HepG2 (cell line): ENCODE results near the gene PPP4C. TPM values are rescaled to one million over a fixed set of nuclear protein-coding genes. Genes with fewer than 3 reads are reported as not detected.

Experiments
- ASH2L ChIP-seq: fragments of 300-600, 200-600 bp; sonication (generic); IDR thresholded peaks from 2 replicates; pipeline ENCODE4 v1.7.0; 2017; ENCODE audit warnings: low read depth, mild to moderate bottlenecking, moderate library complexity, mixed read lengths, low read length; ENCODE audit not compliant: insufficient read length
- CCDC6 ChIP-seq: sonication (generic); formaldehyde crosslinking; IDR thresholded peaks from 2 replicates; pipeline ENCODE4 v1.8.1; 2022; ENCODE audit warnings: mild to moderate bottlenecking, missing genetic modification reagents, moderate library complexity
- CREBL2 ChIP-seq: sonication (generic); formaldehyde crosslinking; IDR thresholded peaks from 2 replicates; pipeline ENCODE4 v1.8.1; 2023; ENCODE audit warnings: missing genetic modification reagents, mild to moderate bottlenecking, borderline replicate concordance
- HNRNPLL ChIP-seq: fragments of 200-400 bp; formaldehyde crosslinking; IDR thresholded peaks from 2 replicates; pipeline ENCODE4 v1.6.1; 2017; ENCODE audit warnings: mild to moderate bottlenecking, low read depth, low read length; ENCODE audit not compliant: poor library complexity, severe bottlenecking
- MAFF ChIP-seq: IDR thresholded peaks from 2 replicates; pipeline ENCODE4 v1.6.1; 2011; ENCODE audit warnings: low read depth, low read length, improper control_type of control experiment
- MIER2 ChIP-seq: IDR thresholded peaks from 2 replicates; pipeline ENCODE4 v1.6.1; 2016; ENCODE audit warnings: missing biosample characterization, missing genetic modification reagents
- RCOR2 ChIP-seq: IDR thresholded peaks from 2 replicates; pipeline ENCODE4 v1.6.1; 2016; ENCODE audit warnings: missing biosample characterization, missing genetic modification reagents
- SIN3B ChIP-seq: fragments of 150-350 bp; IDR thresholded peaks from 2 replicates; pipeline ENCODE4 v1.6.1; 2014; ENCODE audit warnings: low read length
- SP1 ChIP-seq, 2 experiments: fragments of 450-650 bp in 1 of 2; sonication (generic) in 1 of 2; formaldehyde crosslinking in 1 of 2; IDR thresholded peaks; 2 replicates each; pipeline versions ENCODE4 v1.4.0 to v1.6.1; 2016 to 2020; ENCODE audit warnings: missing genetic modification reagents in 1 of 2
- TARDBP ChIP-seq: sonication (generic); formaldehyde crosslinking; IDR thresholded peaks from 2 replicates; pipeline ENCODE4 v1.8.0; 2022; ENCODE audit warnings: mild to moderate bottlenecking, missing genetic modification reagents
- TCF7 ChIP-seq: sonication (generic); IDR thresholded peaks from 2 replicates; pipeline ENCODE4 v1.6.1; 2016; ENCODE audit warnings: antibody characterized with exemption, low read depth
- TFDP2 ChIP-seq: sonication (generic); formaldehyde crosslinking; IDR thresholded peaks from 2 replicates; pipeline ENCODE4 v1.4.0; 2020; ENCODE audit warnings: missing genetic modification reagents
- THRA ChIP-seq: sonication (generic); formaldehyde crosslinking; IDR thresholded peaks from 2 replicates; pipeline ENCODE4 v1.4.0; 2020; ENCODE audit warnings: missing genetic modification reagents, borderline replicate concordance
- THYN1 ChIP-seq: sonication (generic); formaldehyde crosslinking; IDR thresholded peaks from 2 replicates; pipeline ENCODE4 v1.8.1; 2023; ENCODE audit warnings: low read depth, mild to moderate bottlenecking, moderate library complexity, missing genetic modification reagents, borderline replicate concordance
- TRIM22 ChIP-seq: fragments of 450-650 bp; IDR thresholded peaks from 2 replicates; pipeline ENCODE4 v1.6.1; 2017
- ZBTB1 ChIP-seq: sonication (generic); formaldehyde crosslinking; IDR thresholded peaks from 2 replicates; pipeline ENCODE4 v1.4.0; 2020; ENCODE audit warnings: missing genetic modification reagents, borderline replicate concordance
- ZFP36L1 ChIP-seq: sonication (generic); formaldehyde crosslinking; IDR thresholded peaks from 2 replicates; pipeline ENCODE4 v1.8.0; 2022; ENCODE audit warnings: mild to moderate bottlenecking, missing genetic modification reagents, moderate library complexity
- ZNF468 ChIP-seq: sonication (generic); formaldehyde crosslinking; IDR thresholded peaks from 2 replicates; pipeline ENCODE4 v1.8.0; 2022; ENCODE audit warnings: mild to moderate bottlenecking, moderate library complexity, missing genetic modification reagents
- ZNF512B ChIP-seq: sonication (generic); formaldehyde crosslinking; IDR thresholded peaks from 2 replicates; pipeline ENCODE4 v1.5.1; 2020; ENCODE audit warnings: missing genetic modification reagents, mild to moderate bottlenecking, borderline replicate concordance
- ZNF562 ChIP-seq: sonication (generic); formaldehyde crosslinking; IDR thresholded peaks from 2 replicates; pipeline ENCODE4 v1.8.0; 2022; ENCODE audit warnings: missing genetic modification reagents, borderline replicate concordance
- ZNF572 ChIP-seq: sonication (generic); formaldehyde crosslinking; IDR thresholded peaks from 2 replicates; pipeline ENCODE4 v1.5.1; 2020; ENCODE audit warnings: mild to moderate bottlenecking, missing genetic modification reagents
- ZSCAN31 ChIP-seq: sonication (generic); formaldehyde crosslinking; IDR thresholded peaks from 2 replicates; pipeline ENCODE4 v1.5.0; 2020; ENCODE audit warnings: low read depth, mild to moderate bottlenecking, missing genetic modification reagents
- polyA plus RNA-seq, 8 experiments: library from polyadenylated mRNA; depleted of rRNA in 3 of 8; stranded (reverse) in 7 of 8; unstranded in 1 of 8; fragments of >200 nt; fragmentation: Illumina TruSeq in 4 of 8; extraction: Trizol in 4 of 8; gene quantifications; 2 replicates each; pipeline versions ENCODE4 v1.2.1 to v1.2.3, GENCODE V29; 2011 to 2016; ENCODE audit warnings: low read depth in 4 of 8, missing spikeins in 1 of 8, mixed read lengths in 1 of 8; ENCODE audit not compliant: insufficient read depth in 1 of 8
- total RNA-seq, 5 experiments: library from RNA; depleted of rRNA; stranded (reverse); fragments of >200 nt; fragmentation: Illumina TruSeq; extraction: Trizol; gene quantifications; 2 replicates each; pipeline ENCODE4 v1.2.3, GENCODE V29; 2016; ENCODE audit warnings: low read depth in 1 of 5

Gene PPP4C
- total and polyA plus RNA-seq, 2 of the 13 experiments (the other 11 are each of a cell fraction or from before 2014, with no cell fraction given) = 176 to 220 TPM

- TF ChIP-seq TRIM22 (no peak), ZNF512B (CRISPR knock-in tag) (no peak), ZNF572 (CRISPR knock-in tag) (0 out of 2 replicates have a peak, but pooled peaks have one; percentile 58), TCF7 (no peak), SIN3B (no peak; the same call in 1 of the 2 replicates), TARDBP (CRISPR knock-in tag) (peak; percentile 77), MIER2 (CRISPR knock-in tag) (peak; percentile 39; the same call in 1 of the 2 replicates), HNRNPLL (peak; percentile 50), THRA (CRISPR knock-in tag) (peak; percentile 99), ASH2L (no peak), CREBL2 (no peak), ZNF562 (CRISPR knock-in tag) (no peak), ZNF468 (CRISPR knock-in tag) (no peak; the same call in 1 of the 2 replicates), CCDC6 (CRISPR knock-in tag) (peak; percentile 32), TFDP2 (CRISPR knock-in tag) (peak; percentile 90), ZSCAN31 (CRISPR knock-in tag) (peak; percentile 63), SP1 (IDR thresholded peaks at IDR 0.05) (no peak), SP1 (CRISPR knock-in tag; IDR thresholded peaks at IDR 0.05) (peak; percentile 18; the same call in 1 of the 2 replicates), ZBTB1 (no peak), ZFP36L1 (0 out of 2 replicates have a peak, but pooled peaks have one; percentile 41), RCOR2 (CRISPR knock-in tag) (no peak), MAFF (no peak), THYN1 (CRISPR knock-in tag) (no peak)
Observed at GRCh38 chr16:30091474-30092372, 15.9 kb downstream of the PPP4C start, which contains the start of gene TBX6 (continued).
